ENCODE results near the gene REG4.

The REG4 gene

GRCh38 chr1:119744598-119744942, 66.7 kb downstream of the REG4 start:
- TF ChIP-seq, protein P1, sequence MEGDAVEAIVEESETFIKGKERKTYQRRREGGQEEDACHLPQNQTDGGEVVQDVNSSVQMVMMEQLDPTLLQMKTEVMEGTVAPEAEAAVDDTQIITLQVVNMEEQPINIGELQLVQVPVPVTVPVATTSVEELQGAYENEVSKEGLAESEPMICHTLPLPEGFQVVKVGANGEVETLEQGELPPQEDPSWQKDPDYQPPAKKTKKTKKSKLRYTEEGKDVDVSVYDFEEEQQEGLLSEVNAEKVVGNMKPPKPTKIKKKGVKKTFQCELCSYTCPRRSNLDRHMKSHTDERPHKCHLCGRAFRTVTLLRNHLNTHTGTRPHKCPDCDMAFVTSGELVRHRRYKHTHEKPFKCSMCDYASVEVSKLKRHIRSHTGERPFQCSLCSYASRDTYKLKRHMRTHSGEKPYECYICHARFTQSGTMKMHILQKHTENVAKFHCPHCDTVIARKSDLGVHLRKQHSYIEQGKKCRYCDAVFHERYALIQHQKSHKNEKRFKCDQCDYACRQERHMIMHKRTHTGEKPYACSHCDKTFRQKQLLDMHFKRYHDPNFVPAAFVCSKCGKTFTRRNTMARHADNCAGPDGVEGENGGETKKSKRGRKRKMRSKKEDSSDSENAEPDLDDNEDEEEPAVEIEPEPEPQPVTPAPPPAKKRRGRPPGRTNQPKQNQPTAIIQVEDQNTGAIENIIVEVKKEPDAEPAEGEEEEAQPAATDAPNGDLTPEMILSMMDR (IDR thresholded peaks at IDR 0.05; ENCODE audit: insufficient read depth, low read depth, low read length, missing control alignments) = no peak
- H3K4me3 ChIP-seq (ENCODE audit: low read depth, low read length) = no peak overlapping the region
- no peak for DNase-seq (ENCODE audit: low read depth)

Measured in GM12865 (cell line).